Right lobe of liver (tissue), 6 donors: ENCODE data around the gene SALL1. TPM values are rescaled to one million over a fixed set of nuclear protein-coding genes. Genes with fewer than 3 reads are reported as not detected.

Experiments used
- ATAC-seq, 4 donors: fragments of 200-7000 bp; cut with Tn5 transposase; one replicate each; pipeline ENCODE4 v1.9.1; 2020; ENCODE audit warnings: mild to moderate bottlenecking in 4 of 4, moderate library complexity in 4 of 4
- DNase-seq, 3 donors: peaks; one replicate each; pipeline ENCODE4 v3.0.0-alpha.2; 2020
- H3K27ac ChIP-seq, 3 donors: fragments of 200-600 bp; one replicate each; pipeline ENCODE4 v1.8.0; 2022
- H3K27me3 ChIP-seq, 2 donors: fragments of 200-600 bp; one replicate each; pipeline ENCODE4 v1.8.0; 2022
- H3K36me3 ChIP-seq, 4 donors: fragments of 200-600 bp; sonication (generic) in 1 of 4; one replicate each; pipeline versions ENCODE4 v1.5.1 to v1.8.0; 2017 to 2022; ENCODE audit warnings: control low read depth in 1 of 4
- H3K4me1 ChIP-seq, 4 donors: fragments of 200-600 bp; sonication (generic) in 1 of 4; one replicate each; pipeline versions ENCODE4 v1.5.1 to v1.8.0; 2017 to 2022; ENCODE audit warnings: control low read depth in 1 of 4
- H3K4me3 ChIP-seq, 3 donors: fragments of 200-600 bp; one replicate each; pipeline ENCODE4 v1.8.0; 2022
- H3K9me3 ChIP-seq, 4 donors: fragments of 200-600 bp; sonication (generic) in 1 of 4; one replicate each; pipeline versions ENCODE4 v1.5.1 to v1.8.0; 2017 to 2022; ENCODE audit warnings: control low read depth in 1 of 4
- POLR2A ChIP-seq: fragments of 450-650 bp; IDR thresholded peaks from one replicate; pipeline ENCODE4 v1.6.1; 2017; ENCODE audit warnings: antibody characterized with exemption, mild to moderate bottlenecking
- WGBS: methylation state at CpG from one replicate; pipeline ENCODE4 v1.1.6; 2018; ENCODE audit warnings: low coverage, low lambda C conversion rate; ENCODE audit not compliant: insufficient coverage; ENCODE audit errors: missing lambda C conversion rate; 5-methylcytosine and 5-hydroxymethylcytosine counted together
- intact Hi-C, 2 donors: fragments of 100-400 bp; cut with DNase I; formaldehyde crosslinking; loops; one replicate each; pipeline versions ENCODE4 v1.11.2 to v1.14.1; 2022
- total RNA-seq, 6 experiments: library from RNA; depleted of rRNA in 2 of 6; stranded (reverse); fragments of >200 nt in 2 of 6; fragmentation: NEBNext Ultra II Directional in 3 of 6; extraction: Animal tissue kit (Norgen Biotek cat#: 25700) in 3 of 6; gene quantifications; one replicate each; pipeline versions ENCODE4 v1.1.0 to v1.2.4, GENCODE V29; 2016 to 2023
- TF ChIP-seq, protein P1 (sequence below), 4 donors: fragments of 200-600 bp in 3 of 4; fragments of 450-650 bp in 1 of 4; IDR thresholded peaks; one replicate each; pipeline versions ENCODE4 v1.5.1 to v1.8.0; 2016 to 2022; ENCODE audit warnings: antibody characterized with exemption in 4 of 4, mild to moderate bottlenecking in 2 of 4
- donor health status: DM: no; HTN: yes; CAD: no.
- donor health status: DM: no; HTN: no; CAD: no.
- donor health status: DM: no; HTN: no; CAD: no.
- donor health status: DM: no; HTN: yes; CAD: no.
- donor health status: DM: no; HTN: yes; CAD: no.

SALL1 gene
- total RNA-seq, 6 experiments from 2014 or later: 22.9 to 30.1 (median 26.4) TPM

GRCh38 chr16:51093726-51094280 is 57.3 kb downstream of the SALL1 start:
- H3K27ac ChIP-seq: peak overlapping the region in 1 of 3 donors; percentile 93
- WGBS: 53% methylated on average over 5 of the region's 5 CpGs
- H3K4me3 ChIP-seq: no peak overlapping the region
- intact Hi-C loops: no loop called here
- ATAC-seq (no peak), DNase-seq (no peak)
- no peaks in the 10 kb centered on the region for H3K9me3 ChIP-seq
- no peak for TF ChIP-seq POLR2A
- TF ChIP-seq, protein P1, sequence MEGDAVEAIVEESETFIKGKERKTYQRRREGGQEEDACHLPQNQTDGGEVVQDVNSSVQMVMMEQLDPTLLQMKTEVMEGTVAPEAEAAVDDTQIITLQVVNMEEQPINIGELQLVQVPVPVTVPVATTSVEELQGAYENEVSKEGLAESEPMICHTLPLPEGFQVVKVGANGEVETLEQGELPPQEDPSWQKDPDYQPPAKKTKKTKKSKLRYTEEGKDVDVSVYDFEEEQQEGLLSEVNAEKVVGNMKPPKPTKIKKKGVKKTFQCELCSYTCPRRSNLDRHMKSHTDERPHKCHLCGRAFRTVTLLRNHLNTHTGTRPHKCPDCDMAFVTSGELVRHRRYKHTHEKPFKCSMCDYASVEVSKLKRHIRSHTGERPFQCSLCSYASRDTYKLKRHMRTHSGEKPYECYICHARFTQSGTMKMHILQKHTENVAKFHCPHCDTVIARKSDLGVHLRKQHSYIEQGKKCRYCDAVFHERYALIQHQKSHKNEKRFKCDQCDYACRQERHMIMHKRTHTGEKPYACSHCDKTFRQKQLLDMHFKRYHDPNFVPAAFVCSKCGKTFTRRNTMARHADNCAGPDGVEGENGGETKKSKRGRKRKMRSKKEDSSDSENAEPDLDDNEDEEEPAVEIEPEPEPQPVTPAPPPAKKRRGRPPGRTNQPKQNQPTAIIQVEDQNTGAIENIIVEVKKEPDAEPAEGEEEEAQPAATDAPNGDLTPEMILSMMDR (IDR thresholded peaks at IDR 0.05): no peak
- no peaks in the 10 kb centered on the region for H3K36me3 ChIP-seq
- peaks cover 0 to 14% (median 0%) of the 10 kb centered on the region in 4 donors for H3K4me1 ChIP-seq
- H3K27me3 ChIP-seq: no peaks in the 10 kb centered on the region
